ENCODE measurements around the gene TNFRSF18.

The TNFRSF18 gene

DNA sequence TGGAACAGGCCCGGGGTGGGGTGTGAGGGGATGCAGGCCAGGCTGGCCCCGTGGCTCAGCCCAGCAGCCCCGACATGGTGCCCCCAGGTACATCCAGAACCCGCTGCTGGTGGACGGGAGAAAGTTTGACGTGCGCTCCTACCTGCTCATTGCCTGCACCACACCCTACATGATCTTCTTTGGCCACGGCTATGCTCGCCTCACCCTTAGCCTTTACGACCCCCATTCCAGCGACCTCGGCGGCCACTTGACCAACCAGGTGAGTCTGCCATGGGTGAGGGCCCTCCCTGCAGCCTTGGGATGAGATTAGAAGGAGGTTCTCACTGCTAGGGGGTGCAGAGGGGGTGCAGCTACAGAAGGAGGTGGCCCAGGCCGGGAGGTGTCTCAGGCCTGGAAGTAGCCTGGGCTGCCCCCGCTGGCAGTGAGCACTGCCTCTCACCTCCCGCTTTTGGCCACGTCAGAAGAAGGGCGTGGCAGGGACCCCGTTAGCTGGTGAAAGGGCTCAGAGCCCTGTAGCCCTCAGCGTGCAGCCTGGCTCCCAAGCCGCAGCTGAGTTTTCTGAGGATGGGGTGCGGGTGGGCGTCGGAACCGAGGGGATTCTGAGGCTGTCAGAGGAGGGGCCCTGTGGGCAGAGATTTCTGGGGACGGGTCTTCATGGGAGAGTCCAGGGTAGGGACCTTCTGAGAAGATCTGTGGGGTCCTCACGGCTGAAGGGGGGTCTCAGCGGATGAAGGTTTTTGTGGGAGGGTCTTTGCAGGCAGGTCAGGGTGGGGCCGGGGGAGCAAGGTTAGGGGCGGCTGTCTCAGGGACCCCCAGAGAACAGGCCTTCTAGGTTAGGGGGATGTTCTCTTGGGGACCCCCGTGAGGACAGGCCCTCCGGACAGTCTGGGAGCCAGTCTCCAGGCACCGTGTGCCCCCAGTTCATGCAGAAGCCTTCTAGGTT lies 22.3 kb downstream of the TNFRSF18 start:
- TF ChIP-seq POLR2A (IDR thresholded peaks at IDR 0.05; ENCODE audit: low read depth, low read length) (no peak), TAF1 (IDR thresholded peaks at IDR 0.05; ENCODE audit: borderline replicate concordance, low read depth, low read length) (no peak), POLR2AphosphoS5 (IDR thresholded peaks at IDR 0.05; ENCODE audit: low read depth, low read length) (no peak)
- DNase-seq (ENCODE audit: insufficient read length) (no peak), FAIRE-seq (no peak)

DNA sequence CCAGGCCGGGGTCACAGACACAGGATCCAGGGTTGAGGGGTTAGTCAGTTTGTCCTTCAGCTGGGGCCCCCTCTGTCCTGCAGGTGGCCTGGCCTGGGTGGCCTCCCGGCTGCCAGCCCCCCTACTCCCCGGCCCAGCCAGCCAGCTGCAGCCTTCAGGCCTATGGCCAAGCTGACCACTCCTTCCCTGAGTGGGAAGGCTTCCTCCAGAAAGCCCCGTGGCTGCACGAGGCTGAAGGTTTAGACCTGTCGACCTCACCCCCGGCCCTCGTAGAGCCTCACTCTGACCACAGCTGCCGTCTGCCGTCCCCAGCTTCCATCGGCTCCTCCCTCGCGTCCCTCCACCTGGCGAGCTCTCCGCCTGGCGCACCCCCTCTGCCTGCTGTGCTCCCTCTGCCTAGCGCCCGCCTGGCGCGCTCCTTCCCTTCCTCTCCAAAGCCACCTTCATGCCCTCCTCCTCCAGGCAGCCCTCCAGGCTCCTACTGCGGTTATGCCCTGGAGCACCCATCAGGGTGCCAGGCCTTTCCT lies 23.1 kb downstream of the TNFRSF18 start:
- DNase-seq (ENCODE audit: insufficient read length): no peak
- TF ChIP-seq TAF1 (IDR thresholded peaks at IDR 0.05; ENCODE audit: borderline replicate concordance, low read depth, low read length) (no peak), POLR2AphosphoS5 (IDR thresholded peaks at IDR 0.05; ENCODE audit: low read depth, low read length) (no peak), POLR2A (IDR thresholded peaks at IDR 0.05; ENCODE audit: low read depth, low read length) (no peak)
- FAIRE-seq: no peak

DNA sequence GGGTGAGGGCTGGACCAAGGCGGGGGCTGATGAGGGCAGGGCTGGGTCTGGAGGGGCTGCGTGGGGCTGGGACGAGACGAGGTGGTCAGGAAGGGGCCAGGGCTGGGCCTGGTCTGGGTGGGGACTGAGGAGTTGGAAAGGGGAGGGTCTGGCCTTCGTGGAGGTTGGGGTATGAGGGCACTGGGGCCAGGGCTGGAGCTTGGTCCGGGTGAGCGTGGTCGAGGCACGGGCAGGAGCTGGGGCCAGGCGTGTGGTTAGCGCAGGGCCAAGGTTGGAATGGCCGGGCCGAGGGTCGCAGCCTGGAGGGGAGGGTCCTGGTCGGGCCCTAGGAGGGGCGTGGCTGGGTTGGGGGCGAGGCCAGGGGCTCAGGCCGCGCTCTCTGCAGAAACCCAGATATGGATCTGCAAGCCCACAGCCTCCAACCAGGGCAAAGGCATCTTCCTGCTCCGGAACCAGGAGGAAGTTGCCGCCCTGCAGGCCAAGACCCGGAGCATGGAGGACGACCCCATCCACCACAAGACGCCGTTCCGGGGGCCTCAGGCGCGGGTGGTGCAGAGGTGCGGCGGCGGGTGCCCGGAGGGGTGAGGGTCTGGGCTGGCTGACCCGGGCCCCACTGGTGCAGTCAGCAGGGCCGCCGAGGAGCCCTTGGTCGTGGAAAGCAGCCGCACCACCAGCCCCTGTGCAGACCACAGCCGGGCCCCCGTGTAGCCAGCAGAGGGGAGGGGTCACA lies 23.7 kb downstream of the TNFRSF18 start:
- FAIRE-seq (no peak), DNase-seq (ENCODE audit: insufficient read length) (no peak)
- TF ChIP-seq TAF1 (IDR thresholded peaks at IDR 0.05; ENCODE audit: borderline replicate concordance, low read depth, low read length): no peak
- no peak for TF ChIP-seq POLR2AphosphoS5 (IDR thresholded peaks at IDR 0.05; ENCODE audit: low read depth, low read length)
- no peak for TF ChIP-seq POLR2A (IDR thresholded peaks at IDR 0.05; ENCODE audit: low read depth, low read length)

GRCh38 chr1:1181938-1182410 lies 24.4 kb downstream of the TNFRSF18 start:
- TF ChIP-seq TAF1 (IDR thresholded peaks at IDR 0.05; ENCODE audit: borderline replicate concordance, low read depth, low read length) (no peak), POLR2AphosphoS5 (IDR thresholded peaks at IDR 0.05; ENCODE audit: low read depth, low read length) (no peak), POLR2A (IDR thresholded peaks at IDR 0.05; ENCODE audit: low read depth, low read length) (no peak)
- DNase-seq (ENCODE audit: insufficient read length) (no peak), FAIRE-seq (no peak)

GRCh38 chr1:1181129-1181937 lies 25.1 kb downstream of the TNFRSF18 start:
- FAIRE-seq (no peak), DNase-seq (ENCODE audit: insufficient read length) (no peak)
- TF ChIP-seq TAF1 (IDR thresholded peaks at IDR 0.05; ENCODE audit: borderline replicate concordance, low read depth, low read length): no peak
- no peak for TF ChIP-seq POLR2AphosphoS5 (IDR thresholded peaks at IDR 0.05; ENCODE audit: low read depth, low read length)
- no peak for TF ChIP-seq POLR2A (IDR thresholded peaks at IDR 0.05; ENCODE audit: low read depth, low read length)

- FAIRE-seq: no peak
- no peak for DNase-seq (ENCODE audit: insufficient read length)
- TF ChIP-seq POLR2AphosphoS5 (IDR thresholded peaks at IDR 0.05; ENCODE audit: low read depth, low read length) (no peak), TAF1 (IDR thresholded peaks at IDR 0.05; ENCODE audit: borderline replicate concordance, low read depth, low read length) (no peak), POLR2A (IDR thresholded peaks at IDR 0.05; ENCODE audit: low read depth, low read length) (no peak)
These were observed 26.2 kb downstream of the TNFRSF18 start for GRCh38 chr1:1179983-1180861.

GRCh38 chr1:1179346-1179982 lies 26.9 kb downstream of the TNFRSF18 start:
- FAIRE-seq (no peak), DNase-seq (ENCODE audit: insufficient read length) (no peak)
- no peak for TF ChIP-seq TAF1 (IDR thresholded peaks at IDR 0.05; ENCODE audit: borderline replicate concordance, low read depth, low read length)

DNA sequence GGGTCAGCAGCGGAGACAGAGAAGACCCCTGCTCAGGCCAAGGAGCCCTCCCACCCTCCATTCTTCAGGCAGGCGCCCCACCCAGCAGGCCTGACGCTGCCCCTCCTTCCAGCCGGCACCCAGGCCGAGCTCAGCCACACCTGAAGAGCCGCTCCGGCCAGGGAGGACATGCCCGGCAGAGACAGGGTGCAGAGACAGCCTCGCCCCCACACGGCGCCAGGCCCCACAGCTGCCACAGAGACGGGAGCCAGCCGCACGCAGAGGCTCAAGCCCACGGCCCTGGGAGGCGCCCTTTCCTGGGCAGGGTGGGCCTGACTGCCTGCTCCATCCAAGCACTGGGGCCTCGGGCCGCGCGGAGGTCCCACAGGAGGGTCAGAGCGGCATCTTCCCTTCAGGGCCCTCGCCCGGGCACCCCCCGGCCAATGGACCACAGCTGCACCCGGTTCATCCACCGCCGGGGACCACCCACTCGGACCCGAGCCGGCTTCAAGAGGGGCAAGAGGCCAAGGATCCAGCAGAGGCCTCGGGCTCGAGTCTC lies 27.5 kb downstream of the TNFRSF18 start:
- TF ChIP-seq TAF1 (IDR thresholded peaks at IDR 0.05; ENCODE audit: borderline replicate concordance, low read depth, low read length): no peak
- no peak for TF ChIP-seq POLR2AphosphoS5 (IDR thresholded peaks at IDR 0.05; ENCODE audit: low read depth, low read length)
- TF ChIP-seq POLR2A (IDR thresholded peaks at IDR 0.05; ENCODE audit: low read depth, low read length): no peak
- FAIRE-seq (no peak), DNase-seq (ENCODE audit: insufficient read length) (no peak)

DNA sequence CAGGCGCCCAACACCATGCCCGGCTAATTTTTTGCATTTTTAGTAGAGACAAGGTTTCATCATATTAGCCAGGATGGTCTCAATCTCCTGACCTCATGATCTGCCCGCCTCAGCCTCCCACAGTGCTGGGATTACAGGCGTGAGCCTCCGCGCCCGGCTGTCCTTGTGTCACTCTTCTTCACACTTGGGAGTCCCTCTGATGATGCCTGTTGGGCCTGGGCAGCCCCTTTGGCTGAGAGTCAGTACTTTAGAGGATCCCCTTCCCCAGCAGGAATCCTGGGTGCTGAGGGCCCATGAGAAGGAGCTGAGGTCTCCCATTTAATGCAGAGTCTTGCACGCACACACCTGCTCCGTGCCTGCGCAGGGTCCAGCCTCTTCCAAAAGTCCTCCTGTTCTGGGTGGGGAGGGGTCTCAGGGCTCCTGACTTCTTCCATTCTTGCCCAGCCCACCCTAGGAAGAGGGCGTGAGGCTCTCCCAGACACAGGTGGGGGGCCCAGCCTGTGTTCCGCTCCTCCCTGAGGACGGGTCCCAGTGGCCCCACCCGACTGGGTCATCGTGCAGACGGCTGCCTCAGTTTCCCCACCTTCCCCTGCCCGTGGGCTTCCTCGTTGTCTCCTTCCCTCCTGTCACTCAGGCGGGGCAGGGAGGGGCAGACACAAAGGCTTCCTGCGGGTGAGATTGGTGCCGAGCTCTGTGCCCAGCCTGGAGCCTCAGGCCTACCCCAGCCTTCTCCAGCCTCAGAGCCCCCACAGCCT lies 28.8 kb downstream of the TNFRSF18 start:
- FAIRE-seq (no peak), DNase-seq (ENCODE audit: insufficient read length) (no peak)
- TF ChIP-seq POLR2AphosphoS5 (IDR thresholded peaks at IDR 0.05; ENCODE audit: low read depth, low read length) (no peak), TAF1 (IDR thresholded peaks at IDR 0.05; ENCODE audit: borderline replicate concordance, low read depth, low read length) (no peak), POLR2A (IDR thresholded peaks at IDR 0.05; ENCODE audit: low read depth, low read length) (no peak)

All from GM12892 (cell line).